ENCODE data around the gene POGK. TPM values are rescaled to one million over a fixed set of nuclear protein-coding genes. Genes with fewer than 3 reads are reported as not detected.
"Not testable (repeated sequence)": the region's sequence is repeated elsewhere in the genome, so short reads cannot be mapped to it uniquely, and the experiment has no call there.

Gene POGK
- total RNA-seq, 5 donors from 2014 or later (not counting 1 experiment from before 2014, with no cell fraction given), result 26.2 to 45.9 (median 43.2) TPM

- H3K9me3 ChIP-seq, result no peaks in the 10 kb centered on the region
- CTCF ChIA-PET, result no interaction called here
- WGBS (ENCODE audit: insufficient coverage), result no CpG with 5 or more reads among the region's 2 CpGs
- H3K4me1 Mint-ChIP-seq, result no peaks in the 10 kb centered on the region
- peaks cover 0 to 19% of the 10 kb centered on the region in 2 experiments for H3K27me3 ChIP-seq (replicated peaks in 1 of 2; ENCODE audit: control insufficient read depth in 2 of 2, extremely low read depth in 1 of 2, insufficient read depth in 2 of 2, low read length in 1 of 2)
- H3K27me3 Mint-ChIP-seq, result peaks cover 0 to 13% of the 10 kb centered on the region in 2 donors
- H3K9me3 Mint-ChIP-seq, result peaks cover 13 to 23% (median 17%) of the 10 kb centered on the region in 3 donors
- POLR2A ChIA-PET, result no interaction called here
- DNase-seq (no peak), ATAC-seq (replicated peaks in 1 of 4) (no peak)
- H3K36me3 ChIP-seq (ENCODE audit: control insufficient read depth in 2 of 2, extremely low read depth in 1 of 2, insufficient read depth in 1 of 2, low read length in 1 of 2), result no peaks in the 10 kb centered on the region
- no peak overlapping the region for H3K27ac ChIP-seq (ENCODE audit: low read length)
- no peak overlapping the region for H3K4me3 Mint-ChIP-seq
- H3K4me1 ChIP-seq (ENCODE audit: control insufficient read depth in 1 of 2, extremely low read depth in 1 of 2, insufficient read depth in 2 of 2, low read length in 2 of 2), result no peaks in the 10 kb centered on the region
- H3K27ac Mint-ChIP-seq, result no peak overlapping the region
- peaks cover 11% of the 10 kb centered on the region for H3K36me3 Mint-ChIP-seq
- no peak overlapping the region for H3K4me3 ChIP-seq (ENCODE audit: control insufficient read depth in 1 of 2, extremely low read depth in 1 of 2, low read length in 1 of 2)
These were observed 19.3 kb upstream of the POGK start for GRCh38 chr1:166819974-166820373.

- no peaks in the 10 kb centered on the region for H3K4me1 Mint-ChIP-seq
- CTCF ChIA-PET, result no interaction called here
- no peak overlapping the region for H3K27ac Mint-ChIP-seq
- peaks cover 3 to 14% of the 10 kb centered on the region in 2 donors for H3K27me3 Mint-ChIP-seq
- H3K4me3 ChIP-seq (ENCODE audit: control insufficient read depth in 1 of 2, extremely low read depth in 1 of 2, low read length in 1 of 2), result no peak overlapping the region
- H3K27me3 ChIP-seq (replicated peaks in 1 of 2; ENCODE audit: control insufficient read depth in 2 of 2, extremely low read depth in 1 of 2, insufficient read depth in 2 of 2, low read length in 1 of 2), result peaks cover 0 to 10% of the 10 kb centered on the region in 2 experiments
- 67% methylated on average over 3 of the region's 7 CpGs for WGBS (ENCODE audit: insufficient coverage)
- no peaks in the 10 kb centered on the region for H3K36me3 ChIP-seq (ENCODE audit: control insufficient read depth in 2 of 2, extremely low read depth in 1 of 2, insufficient read depth in 1 of 2, low read length in 1 of 2)
- no peak for DNase-seq
- POLR2A ChIA-PET, result no interaction called here
- no peak overlapping the region for H3K4me3 Mint-ChIP-seq
- ATAC-seq (replicated peaks in 1 of 4), result no peak
- no peaks in the 10 kb centered on the region for H3K4me1 ChIP-seq (ENCODE audit: control insufficient read depth in 1 of 2, extremely low read depth in 1 of 2, insufficient read depth in 2 of 2, low read length in 2 of 2)
- H3K36me3 Mint-ChIP-seq, result peaks cover 11% of the 10 kb centered on the region
- no peak overlapping the region for H3K27ac ChIP-seq (ENCODE audit: low read length)
- H3K9me3 Mint-ChIP-seq, result peaks cover 10 to 23% (median 17%) of the 10 kb centered on the region in 3 donors
- no peaks in the 10 kb centered on the region for H3K9me3 ChIP-seq
These were observed 16.9 kb upstream of the POGK start for GRCh38 chr1:166822385-166822784.

- Mint-ChIP-seq H3K9me3 (peaks cover 5 to 18% (median 9%) of the 10 kb centered on the region in 3 donors), H3K4me3 (no peak overlapping the region), H3K4me1 (no peaks in the 10 kb centered on the region), H3K27ac (no peak overlapping the region), H3K27me3 (peaks cover 15 to 18% of the 10 kb centered on the region in 2 donors), H3K36me3 (peaks cover 9% of the 10 kb centered on the region)
- Histone ChIP-seq H3K36me3 (ENCODE audit: control insufficient read depth in 2 of 2, extremely low read depth in 1 of 2, insufficient read depth in 1 of 2, low read length in 1 of 2) (no peaks in the 10 kb centered on the region), H3K9me3 (no peaks in the 10 kb centered on the region), H3K4me1 (ENCODE audit: control insufficient read depth in 1 of 2, extremely low read depth in 1 of 2, insufficient read depth in 2 of 2, low read length in 2 of 2) (no peaks in the 10 kb centered on the region), H3K27ac (ENCODE audit: low read length) (no peak overlapping the region), H3K27me3 (replicated peaks in 1 of 2; ENCODE audit: control insufficient read depth in 2 of 2, extremely low read depth in 1 of 2, insufficient read depth in 2 of 2, low read length in 1 of 2) (peaks cover 0 to 15% of the 10 kb centered on the region in 2 experiments), H3K4me3 (ENCODE audit: control insufficient read depth in 1 of 2, extremely low read depth in 1 of 2, low read length in 1 of 2) (no peak overlapping the region)
- DNase-seq, result no peak
- ChIA-PET CTCF (no interaction called here), POLR2A (no interaction called here)
- no peak for ATAC-seq (replicated peaks in 1 of 4)
These were observed 11.8 kb upstream of the POGK start for GRCh38 chr1:166827426-166827825.

GRCh38 chr1:166829762-166830161, 9.5 kb upstream of the POGK start:
- H3K4me1 Mint-ChIP-seq; DNase-seq; ATAC-seq (replicated peaks in 1 of 4); H3K4me3 Mint-ChIP-seq; H3K4me1 ChIP-seq (ENCODE audit: control insufficient read depth in 1 of 2, extremely low read depth in 1 of 2, insufficient read depth in 2 of 2, low read length in 2 of 2); CTCF ChIA-PET; H3K4me3 ChIP-seq (ENCODE audit: control insufficient read depth in 1 of 2, extremely low read depth in 1 of 2, low read length in 1 of 2); H3K9me3 ChIP-seq; H3K36me3 ChIP-seq (ENCODE audit: control insufficient read depth in 2 of 2, extremely low read depth in 1 of 2, insufficient read depth in 1 of 2, low read length in 1 of 2); POLR2A ChIA-PET; H3K27ac ChIP-seq (ENCODE audit: low read length); H3K36me3 Mint-ChIP-seq; H3K27ac Mint-ChIP-seq: not testable (repeated sequence)
- Mint-ChIP-seq H3K9me3 (peaks cover 5 to 18% (median 9%) of the 10 kb centered on the region in 3 donors), H3K27me3 (peaks cover 17 to 23% of the 10 kb centered on the region in 2 donors)
- no CpG with 5 or more reads among the region's 1 CpG for WGBS (ENCODE audit: insufficient coverage)
- H3K27me3 ChIP-seq (replicated peaks in 1 of 2; ENCODE audit: control insufficient read depth in 2 of 2, extremely low read depth in 1 of 2, insufficient read depth in 2 of 2, low read length in 1 of 2), result peaks cover 0 to 12% of the 10 kb centered on the region in 2 experiments

GRCh38 chr1:166836733-166837132, 2.5 kb upstream of the POGK start:
- ATAC-seq (replicated peaks in 1 of 4) (no peak), DNase-seq (no peak)
- POLR2A ChIA-PET, result no interaction called here
- CTCF ChIA-PET, result interaction anchor here (0.7 to 0.8 kb wide), 2 partner anchors 19 to 924 kb away, joined by 3 read pairs; no protein-coding TSS in a partner anchor
- Mint-ChIP-seq H3K36me3 (peaks cover 9% of the 10 kb centered on the region), H3K4me1 (peaks cover 28 to 29% (median 29%) of the 10 kb centered on the region in 3 donors), H3K4me3 (no peak overlapping the region), H3K27me3 (peaks cover 8 to 12% of the 10 kb centered on the region in 2 donors), H3K9me3 (no peaks in the 10 kb centered on the region), H3K27ac (peak overlapping the region in 1 of 2 donors; percentile 40)
- no peak overlapping the region for H3K27ac ChIP-seq (ENCODE audit: low read length)
- WGBS (ENCODE audit: insufficient coverage), result no CpG with 5 or more reads among the region's 4 CpGs
- no peak overlapping the region for H3K4me3 ChIP-seq (ENCODE audit: control insufficient read depth in 1 of 2, extremely low read depth in 1 of 2, low read length in 1 of 2)
- H3K27me3 ChIP-seq (replicated peaks in 1 of 2; ENCODE audit: control insufficient read depth in 2 of 2, extremely low read depth in 1 of 2, insufficient read depth in 2 of 2, low read length in 1 of 2), result peaks cover 0 to 5% of the 10 kb centered on the region in 2 experiments
- peaks cover 10 to 26% of the 10 kb centered on the region in 2 experiments for H3K4me1 ChIP-seq (ENCODE audit: control insufficient read depth in 1 of 2, extremely low read depth in 1 of 2, insufficient read depth in 2 of 2, low read length in 2 of 2)
- peaks cover 0 to 11% of the 10 kb centered on the region in 2 donors for H3K36me3 ChIP-seq (ENCODE audit: control insufficient read depth in 2 of 2, extremely low read depth in 1 of 2, insufficient read depth in 1 of 2, low read length in 1 of 2)
- no peaks in the 10 kb centered on the region for H3K9me3 ChIP-seq

GRCh38 chr1:166839600-166840308, 479 bp downstream of the POGK start:
- H3K27ac Mint-ChIP-seq, result peak overlapping the region; percentile 82 to 87
- peaks cover 52 to 58% (median 55%) of the 10 kb centered on the region in 3 donors for H3K4me1 Mint-ChIP-seq
- peak; percentile 17 to 75 (median 46) for DNase-seq
- ChIA-PET CTCF (interaction anchor here in 1 of 2 donors (0.5 to 1.9 kb wide), 3 partner anchors 36 to 381 kb away, joined by 3 to 7 read pairs (median 4); partner anchors contain the start of genes POU2F1 and TADA1), POLR2A (interaction anchor here in 1 of 2 donors (0.6 kb wide), 1 partner anchor 966 kb away, joined by 5 read pairs; no protein-coding TSS in a partner anchor)
- H3K36me3 ChIP-seq (ENCODE audit: control insufficient read depth in 2 of 2, extremely low read depth in 1 of 2, insufficient read depth in 1 of 2, low read length in 1 of 2), result peaks cover 0 to 41% of the 10 kb centered on the region in 2 donors
- H3K27me3 ChIP-seq (replicated peaks in 1 of 2; ENCODE audit: control insufficient read depth in 2 of 2, extremely low read depth in 1 of 2, insufficient read depth in 2 of 2, low read length in 1 of 2), result no peaks in the 10 kb centered on the region
- peak overlapping the region; percentile 83 to 86 (median 86) for H3K4me3 Mint-ChIP-seq
- peaks cover 10 to 39% of the 10 kb centered on the region in 2 experiments for H3K4me1 ChIP-seq (ENCODE audit: control insufficient read depth in 1 of 2, extremely low read depth in 1 of 2, insufficient read depth in 2 of 2, low read length in 2 of 2)
- H3K36me3 Mint-ChIP-seq, result peaks cover 30% of the 10 kb centered on the region
- no peaks in the 10 kb centered on the region for H3K9me3 Mint-ChIP-seq
- peak; percentile 57 to 65 (median 60) for ATAC-seq (replicated peaks in 1 of 4)
- H3K4me3 ChIP-seq (ENCODE audit: control insufficient read depth in 1 of 2, extremely low read depth in 1 of 2, low read length in 1 of 2), result peak overlapping the region; percentile 61 to 76
- H3K27me3 Mint-ChIP-seq, result no peaks in the 10 kb centered on the region
- no peaks in the 10 kb centered on the region for H3K9me3 ChIP-seq
- peak overlapping the region; percentile 52 for H3K27ac ChIP-seq (ENCODE audit: low read length)
- WGBS (ENCODE audit: insufficient coverage), result 2% methylated on average over 63 of the region's 82 CpGs

Data from T-cell (primary cell).